Osteocyte (in vitro differentiated cells): ENCODE data around the gene CFAP46. TPM values are rescaled to one million over a fixed set of nuclear protein-coding genes. Genes with fewer than 3 reads are reported as not detected.
A peak's percentile ranks its signal among the peaks of the same experiment; 100 is the strongest.

ENCODE experiments used
- DNase-seq: peaks from one replicate; pipeline ENCODE4 v3.0.0; 2021; ENCODE audit warnings: mixed read lengths; ENCODE audit not compliant: unreplicated experiment; ENCODE audit errors: extremely low spot score
- H3K27ac Mint-ChIP-seq: one replicate; pipeline ENCODE4 v1.8.0; 2021; ENCODE audit warnings: mild to moderate bottlenecking, mixed read lengths; ENCODE audit not compliant: unreplicated experiment
- H3K27me3 Mint-ChIP-seq: one replicate; pipeline ENCODE4 v1.8.0; 2021; ENCODE audit warnings: mixed read lengths; ENCODE audit not compliant: unreplicated experiment
- H3K36me3 Mint-ChIP-seq: one replicate; pipeline ENCODE4 v1.8.0; 2021; ENCODE audit warnings: mixed read lengths; ENCODE audit not compliant: unreplicated experiment
- H3K4me1 Mint-ChIP-seq: one replicate; pipeline ENCODE4 v1.8.0; 2021; ENCODE audit warnings: mixed read lengths; ENCODE audit not compliant: unreplicated experiment
- H3K4me3 Mint-ChIP-seq: one replicate; pipeline ENCODE4 v1.8.0; 2021; ENCODE audit warnings: mild to moderate bottlenecking, moderate library complexity, mixed read lengths; ENCODE audit not compliant: unreplicated experiment
- H3K9me3 Mint-ChIP-seq: one replicate; pipeline ENCODE4 v1.8.0; 2021; ENCODE audit warnings: mixed read lengths; ENCODE audit not compliant: unreplicated experiment
- CTCF ChIP-seq: fragments of 200-600 bp; sonication (generic); IDR thresholded peaks from 2 replicates; pipeline ENCODE4 v1.5.0; 2021; ENCODE audit warnings: antibody characterized with exemption, mild to moderate bottlenecking, moderate library complexity
- total RNA-seq: library from RNA; stranded (reverse); gene quantifications from 2 replicates; pipeline ENCODE4 v1.2.1, GENCODE V29; 2021

CFAP46 gene
- total RNA-seq, 1 donor from 2014 or later: 0.56 TPM

GRCh38 chr10:132789659-132790148 lies 152.7 kb downstream of the CFAP46 start:
- Mint-ChIP-seq H3K4me3 (no peak overlapping the region), H3K9me3 (no peaks in the 10 kb centered on the region), H3K27me3 (peaks cover 5% of the 10 kb centered on the region), H3K27ac (no peak overlapping the region), H3K4me1 (no peaks in the 10 kb centered on the region), H3K36me3 (no peaks in the 10 kb centered on the region)
- DNase-seq: no peak
- no peak for TF ChIP-seq CTCF

DNA sequence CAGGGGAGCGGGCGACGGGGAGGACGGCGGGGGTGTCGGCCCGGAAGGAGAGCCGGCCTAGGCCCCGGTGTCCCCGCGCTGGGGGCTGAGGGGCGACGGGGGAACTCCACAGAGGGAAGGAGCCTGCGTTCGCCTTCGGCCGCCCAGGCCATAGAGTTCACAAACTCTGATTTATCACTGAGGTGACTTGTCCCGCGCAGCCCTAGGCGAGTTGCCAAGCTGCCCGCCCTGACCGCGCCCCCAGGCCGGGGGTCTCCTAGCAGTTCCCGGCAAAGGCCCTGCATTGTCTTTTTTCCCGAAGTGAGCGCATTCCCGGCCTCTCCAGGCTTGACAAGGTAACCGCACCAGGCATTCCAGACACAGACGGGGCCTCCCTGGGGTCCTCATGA lies 153.5 kb downstream of the CFAP46 start:
- Mint-ChIP-seq H3K4me1 (no peaks in the 10 kb centered on the region), H3K4me3 (no peak overlapping the region)

DNA sequence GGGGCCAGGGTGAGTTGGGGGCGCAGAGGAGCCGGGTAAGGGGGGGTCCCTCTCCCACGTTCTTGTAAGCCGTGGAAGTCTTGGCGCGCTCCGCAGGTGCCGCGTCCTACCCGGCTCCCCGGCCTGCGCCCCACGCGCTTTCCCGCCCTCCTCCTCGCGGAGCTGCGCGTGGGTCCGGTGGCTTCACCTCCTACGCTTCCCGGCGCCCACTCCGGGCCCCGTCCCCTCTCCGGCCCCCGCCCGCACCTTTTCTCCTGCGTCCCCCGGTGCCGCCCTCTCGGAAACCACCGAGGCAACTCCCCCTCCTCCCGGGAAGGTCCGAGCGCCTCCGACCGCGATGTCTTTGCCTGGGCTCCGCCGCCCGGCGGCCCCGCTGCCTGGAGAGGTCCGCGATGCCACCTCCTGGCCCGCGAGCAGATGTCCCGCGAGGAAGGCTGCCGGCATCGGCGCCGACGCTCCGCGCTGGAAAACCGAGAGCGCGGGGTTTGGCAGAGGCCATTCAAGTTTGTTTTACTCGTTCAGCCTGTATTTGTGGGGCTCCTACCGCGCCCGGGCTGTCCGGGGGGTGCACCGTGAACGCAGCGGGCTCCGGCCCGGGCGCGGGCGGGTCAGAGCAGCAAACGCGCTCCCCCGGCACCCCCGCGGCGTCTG lies 154.1 kb downstream of the CFAP46 start:
- H3K4me3 Mint-ChIP-seq: peak overlapping the region; percentile 26

More for the DNA sequence above, 153.5 kb downstream of the CFAP46 start:
- H3K27ac Mint-ChIP-seq: no peak overlapping the region
- no peaks in the 10 kb centered on the region for H3K9me3 Mint-ChIP-seq
- TF ChIP-seq CTCF: no peak
- DNase-seq: no peak
- H3K27me3 Mint-ChIP-seq: peaks cover 5% of the 10 kb centered on the region
- no peaks in the 10 kb centered on the region for H3K36me3 Mint-ChIP-seq

DNA sequence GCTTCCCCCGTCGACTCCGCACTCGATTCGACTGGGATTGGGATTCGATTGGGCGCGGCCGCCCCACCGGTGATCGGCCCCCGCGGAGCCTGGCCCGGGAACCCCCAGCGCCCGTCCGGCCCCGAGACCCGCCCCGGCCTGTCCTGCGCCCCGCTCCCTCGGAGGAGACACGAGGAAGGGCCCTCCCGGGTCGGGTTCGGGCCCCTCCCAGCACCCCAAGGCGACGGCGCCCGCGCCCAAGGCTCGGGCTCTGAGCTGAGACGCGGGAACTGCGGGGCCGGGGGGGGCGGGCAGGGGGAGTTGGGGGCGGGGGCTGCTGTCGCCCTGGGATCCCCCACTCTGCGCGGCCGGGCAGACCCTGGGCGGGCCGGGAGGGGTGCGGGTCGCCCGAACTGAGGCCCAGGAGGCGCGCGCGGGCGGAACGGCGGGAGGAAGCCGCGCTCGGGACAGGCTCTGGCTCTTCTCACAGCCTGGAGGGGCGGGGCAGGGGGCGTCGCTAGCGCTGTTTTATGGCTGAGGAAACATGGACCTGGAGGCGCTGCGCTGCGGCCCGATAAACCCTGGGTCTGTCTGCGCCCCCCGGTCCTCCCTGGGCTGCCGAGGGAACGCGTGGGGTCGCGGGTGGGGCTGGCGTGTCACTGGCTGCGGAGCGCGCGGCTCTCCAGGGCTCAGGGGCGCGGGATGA lies 154.7 kb downstream of the CFAP46 start:
- no peak overlapping the region for H3K27ac Mint-ChIP-seq
- no peaks in the 10 kb centered on the region for H3K9me3 Mint-ChIP-seq
- no peak for DNase-seq
- no peak for TF ChIP-seq CTCF
- no peaks in the 10 kb centered on the region for H3K4me1 Mint-ChIP-seq
- H3K27me3 Mint-ChIP-seq: peaks cover 5% of the 10 kb centered on the region
- H3K4me3 Mint-ChIP-seq: no peak overlapping the region
- H3K36me3 Mint-ChIP-seq: peaks cover 4% of the 10 kb centered on the region

More for the DNA sequence above, 154.1 kb downstream of the CFAP46 start:
- Mint-ChIP-seq H3K4me1 (no peaks in the 10 kb centered on the region), H3K27ac (no peak overlapping the region), H3K36me3 (peaks cover 4% of the 10 kb centered on the region), H3K27me3 (peaks cover 5% of the 10 kb centered on the region), H3K9me3 (no peaks in the 10 kb centered on the region)
- DNase-seq: no peak
- TF ChIP-seq CTCF: peak; percentile 43

DNA sequence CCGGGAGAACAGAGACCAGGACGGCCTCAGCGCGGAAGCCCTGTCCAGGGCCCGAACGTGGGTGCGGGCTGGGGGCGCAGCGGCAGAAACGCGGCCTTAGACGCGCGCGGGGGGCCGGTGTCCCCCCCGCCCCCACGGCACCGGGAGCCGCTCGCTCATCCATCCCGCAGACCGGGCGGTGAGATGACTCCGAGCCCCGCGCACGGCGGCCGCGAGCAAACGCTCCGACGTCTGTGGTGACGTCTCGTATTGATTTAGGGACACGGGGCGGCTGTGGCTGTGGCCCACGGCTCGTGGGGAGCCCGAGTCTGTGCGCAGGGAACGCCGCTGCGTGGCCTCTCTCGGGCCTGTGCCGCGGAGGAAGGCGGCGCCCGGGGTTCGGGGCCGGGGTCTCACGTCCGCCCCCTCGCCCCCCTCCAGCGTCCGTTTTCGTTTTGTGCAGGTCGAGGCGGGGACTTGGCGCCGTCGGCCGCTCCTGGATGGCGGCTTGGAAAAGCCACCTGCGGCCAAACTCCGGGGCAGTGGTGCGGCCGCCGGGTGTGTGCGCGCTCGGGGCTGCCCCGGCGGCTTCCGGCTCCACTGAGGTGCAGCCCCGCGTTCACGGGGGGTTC lies 155.4 kb downstream of the CFAP46 start:
- DNase-seq: no peak
- H3K27me3 Mint-ChIP-seq: peaks cover 5% of the 10 kb centered on the region
- peaks cover 4% of the 10 kb centered on the region for H3K36me3 Mint-ChIP-seq
- H3K4me3 Mint-ChIP-seq: no peak overlapping the region
- no peak overlapping the region for H3K27ac Mint-ChIP-seq
- no peaks in the 10 kb centered on the region for H3K9me3 Mint-ChIP-seq
- TF ChIP-seq CTCF: no peak
- no peaks in the 10 kb centered on the region for H3K4me1 Mint-ChIP-seq
